GM12878 (cell line): ENCODE measurements around the gene CATSPER3. TPM values are rescaled to one million over a fixed set of nuclear protein-coding genes. Genes with fewer than 3 reads are reported as not detected.

Experiments
- ATAC-seq: fragments of 200-7000 bp; cut with Tn5 transposase; 3 replicates; pipeline ENCODE4 v1.9.1; 2020; ENCODE audit warnings: mild to moderate bottlenecking, moderate library complexity
- BruUV-seq: library from RNA; stranded (reverse); fragments of 400-500 nt; replicated peaks from 2 replicates; lab custom pipeline; 2021; lab: Mats Ljungman, UMichigan
- CTCF ChIA-PET: fragments of 300-600 bp; sonication (Branson Sonifier 250); formaldehyde crosslinking; extraction: SDS; loops from one replicate; lab custom pipeline; 2021; ENCODE audit warnings: inconsistent platforms; lab: Yijun Ruan, JAX
- POLR2A ChIA-PET: fragments of 350-600 bp; formaldehyde crosslinking; extraction: SDS; loops from one replicate; lab custom pipeline; 2021; ENCODE audit warnings: inconsistent platforms; lab: Charles Lee
- RAD21 ChIA-PET: fragments of 300-600 bp; sonication (Branson Sonifier 250); formaldehyde crosslinking; loops from one replicate; lab custom pipeline; 2023; ENCODE audit warnings: antibody characterized with exemption; ENCODE audit not compliant: unreplicated experiment; lab: Charles Lee
- SMC1A ChIA-PET: fragments of 300-600 bp; sonication (Branson Sonifier 250); formaldehyde crosslinking; loops from one replicate; lab custom pipeline; 2023; ENCODE audit not compliant: unreplicated experiment, uncharacterized antibody; lab: Charles Lee
- DNase-seq: peaks from one replicate; pipeline ENCODE4 v3.0.0-alpha.2; 2011; ENCODE audit warnings: low read depth, low spot score
- FAIRE-seq: peaks from 3 replicates; lab custom pipeline; 2011; peaks lifted over from hg19 to GRCh38; lab: Jason Lieb, UNC
- H2AFZ ChIP-seq: 2 replicates; pipeline ENCODE4 v1.6.0; 2011; ENCODE audit warnings: low read depth, low read length, control low read depth; ENCODE audit not compliant: control insufficient read depth
- H3K27ac ChIP-seq: 2 replicates; pipeline ENCODE4 v1.5.1; 2011; ENCODE audit warnings: control low read depth; ENCODE audit not compliant: control insufficient read depth, insufficient read depth
- H3K27me3 ChIP-seq, 2 experiments: replicated peaks in 1 of 2; 2 replicates each; pipeline versions ENCODE4 v1.6.0 to v1.6.1; 2011; ENCODE audit warnings: low read length in 1 of 2; ENCODE audit not compliant: control insufficient read depth in 2 of 2, insufficient read depth in 2 of 2
- H3K36me3 ChIP-seq, 2 experiments: 2 replicates each; pipeline ENCODE4 v1.5.1; 2011; ENCODE audit warnings: low read length in 1 of 2; ENCODE audit not compliant: control insufficient read depth in 2 of 2, insufficient read depth in 2 of 2
- H3K4me1 ChIP-seq: 2 replicates; pipeline ENCODE4 v1.6.1; 2011; ENCODE audit warnings: mild to moderate bottlenecking, low read length, moderate library complexity, mixed read lengths; ENCODE audit not compliant: control insufficient read depth, insufficient read depth
- H3K4me2 ChIP-seq: 2 replicates; pipeline ENCODE4 v1.6.0; 2011; ENCODE audit warnings: control low read depth; ENCODE audit not compliant: control insufficient read depth, insufficient read depth
- H3K4me3 ChIP-seq: fragments of 200-600 bp; sonication (generic); 2 replicates; pipeline ENCODE4 v1.5.1; 2016
- H3K79me2 ChIP-seq: 2 replicates; pipeline ENCODE4 v1.6.0; 2011; ENCODE audit warnings: low read length; ENCODE audit not compliant: control insufficient read depth, insufficient read depth
- H3K9ac ChIP-seq: 2 replicates; pipeline ENCODE4 v1.8.0; 2011; ENCODE audit warnings: low read length, control low read depth, mixed read lengths; ENCODE audit not compliant: control insufficient read depth, insufficient read depth
- H3K9me3 ChIP-seq: replicated peaks from 3 replicates; pipeline ENCODE4 v1.5.1; 2011; ENCODE audit warnings: mild to moderate bottlenecking, low read length; ENCODE audit not compliant: control insufficient read depth, insufficient read depth
- H4K20me1 ChIP-seq: 2 replicates; pipeline ENCODE4 v1.6.0; 2011; ENCODE audit not compliant: control insufficient read depth, insufficient read depth
- CBX3 ChIP-seq: fragments of 200-600 bp; sonication (generic); IDR thresholded peaks from 2 replicates; pipeline ENCODE4 v1.6.1; 2016; ENCODE audit warnings: low read depth, borderline replicate concordance
- CEBPB ChIP-seq, 2 experiments: fragments of 150-350 bp in 1 of 2; IDR thresholded peaks; 2 replicates each; pipeline ENCODE4 v1.6.1; 2012 to 2014; ENCODE audit warnings: low read depth in 2 of 2, low read length in 2 of 2, borderline replicate concordance in 1 of 2, inconsistent platforms in 1 of 2
- CREM ChIP-seq: IDR thresholded peaks from 2 replicates; pipeline ENCODE4 v1.6.1; 2014; ENCODE audit warnings: antibody characterized with exemption, low read depth
- FOS ChIP-seq: IDR thresholded peaks from 3 replicates; pipeline ENCODE4 v1.6.1; 2011; ENCODE audit warnings: borderline replicate concordance; ENCODE audit not compliant: insufficient read length; ENCODE audit errors: extremely low read depth
- IRF3 ChIP-seq: fragments of 450-650 bp; IDR thresholded peaks from 2 replicates; pipeline ENCODE4 v1.6.1; 2014; ENCODE audit warnings: mild to moderate bottlenecking
- MLLT1 ChIP-seq: fragments of 450-650 bp; IDR thresholded peaks from 2 replicates; pipeline ENCODE4 v1.6.1; 2016; ENCODE audit warnings: mild to moderate bottlenecking
- NFYB ChIP-seq: IDR thresholded peaks from 2 replicates; pipeline ENCODE4 v1.6.1; 2011; ENCODE audit warnings: low read depth, mild to moderate bottlenecking, low read length, improper control_type of control experiment, moderate library complexity; ENCODE audit not compliant: insufficient read depth
- POLR2AphosphoS2 ChIP-seq: IDR thresholded peaks from 2 replicates; pipeline ENCODE4 v1.6.1; 2011; ENCODE audit warnings: low read depth, mild to moderate bottlenecking, low read length, improper control_type of control experiment, moderate library complexity
- POLR2AphosphoS5 ChIP-seq: IDR thresholded peaks from 2 replicates; pipeline ENCODE4 v1.6.1; 2011; ENCODE audit warnings: mild to moderate bottlenecking, low read length, inconsistent platforms
- SMAD5 ChIP-seq: IDR thresholded peaks from 2 replicates; pipeline ENCODE4 v1.6.1; 2016; ENCODE audit warnings: antibody characterized with exemption, low read depth
- STAT1 ChIP-seq: fragments of 450-650 bp; conservative IDR thresholded peaks from 2 replicates; pipeline ENCODE4 v1.6.1; 2014; ENCODE audit warnings: antibody characterized with exemption, mild to moderate bottlenecking
- TCF3 ChIP-seq: IDR thresholded peaks from 2 replicates; pipeline ENCODE4 v1.6.1; 2012; ENCODE audit warnings: low read depth, mild to moderate bottlenecking, low read length, borderline replicate concordance; ENCODE audit not compliant: insufficient read depth
- WRNIP1 ChIP-seq: IDR thresholded peaks from 2 replicates; pipeline ENCODE4 v1.6.1; 2011; ENCODE audit warnings: low read depth, low read length, improper control_type of control experiment, borderline replicate concordance
- ZBTB11 ChIP-seq: fragments of 450-650 bp; formaldehyde crosslinking; IDR thresholded peaks from 2 replicates; pipeline ENCODE4 v1.5.0; 2022; ENCODE audit warnings: mild to moderate bottlenecking, missing genetic modification characterization
- WGBS: methylation state at CpG from one replicate; pipeline ENCODE4 v1.1.6; 2016; ENCODE audit warnings: low lambda C conversion rate; ENCODE audit not compliant: insufficient replicate concordance, insufficient coverage; ENCODE audit errors: missing lambda C conversion rate; 5-methylcytosine and 5-hydroxymethylcytosine counted together
- in situ Hi-C: fragments of 300-500 bp; cut with MboI; formaldehyde crosslinking; loops from 9 replicates; pipeline ENCODE4 v1.14.3; 2018; ENCODE audit warnings: mixed read lengths
- intact Hi-C: fragments of 100-400 bp; cut with micrococcal nuclease; formaldehyde crosslinking; loops from one replicate; pipeline ENCODE4 v1.14.2; 2022; ENCODE audit not compliant: unreplicated experiment
- polyA plus RNA-seq, 11 experiments: library from polyadenylated mRNA; depleted of rRNA in 4 of 11; unstranded in 6 of 11; stranded (reverse) in 5 of 11; fragments of >200 nt; fragmentation: Nextera tagmentation in 4 of 11; fragmentation: Illumina TruSeq in 1 of 11; extraction: Ambion mirVana in 4 of 11; extraction: Trizol in 1 of 11; gene quantifications; 1 replicate in 1 of 11; 2 replicates in 10 of 11; pipeline versions ENCODE4 v1.2.1 to v1.2.3, GENCODE V29; 2011 to 2016; ENCODE audit warnings: inconsistent platforms in 2 of 11, missing spikeins in 2 of 11, low read depth in 1 of 11
- total RNA-seq, 4 experiments: library from RNA; depleted of rRNA in 3 of 4; stranded (reverse); fragments of >200 nt in 3 of 4; fragmentation: Illumina TruSeq in 1 of 4; extraction: Trizol in 1 of 4; gene quantifications; 2 replicates each; pipeline versions ENCODE4 v1.2.1 to v1.2.3, GENCODE V29; 2013 to 2021

CATSPER3 gene
- total and polyA plus RNA-seq, 10 of the 15 experiments (the other 5 are each of a cell fraction or from before 2014, with no cell fraction given), result 0.06 to 0.38 (median 0.13) TPM; not detected in 4

DNA sequence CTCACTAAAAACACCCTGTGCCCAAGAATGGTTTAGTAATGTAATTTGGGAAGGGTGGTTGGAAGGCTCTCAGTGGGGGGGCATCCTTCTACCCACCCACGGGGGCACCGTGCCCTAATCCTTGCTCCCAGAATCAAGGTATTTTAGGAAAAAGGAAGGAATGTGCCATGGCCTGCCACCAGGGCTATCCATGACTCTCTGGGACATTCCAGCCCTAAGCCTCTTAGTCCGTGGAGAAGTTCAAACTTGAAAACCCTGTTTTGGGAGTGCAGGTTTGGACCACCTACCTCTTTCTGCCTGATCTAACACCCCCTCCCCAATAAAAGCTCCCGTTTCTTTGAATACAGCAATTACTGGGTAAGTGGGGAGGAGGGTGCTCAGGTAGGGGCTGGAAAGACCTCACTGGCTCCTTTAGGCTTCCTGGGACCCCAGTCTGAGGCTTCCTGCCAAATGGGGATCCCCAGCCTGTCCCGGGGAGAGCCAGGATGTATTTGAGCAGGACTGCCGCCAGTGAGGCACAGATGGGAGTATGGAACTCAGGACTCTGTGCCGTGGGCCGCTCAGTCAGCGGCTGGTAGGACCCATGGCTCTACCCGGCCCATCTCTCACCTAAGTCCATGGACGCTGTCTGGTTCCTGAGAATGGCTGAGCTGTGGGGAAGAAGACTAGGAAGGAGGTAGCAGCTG, 70.0 kb downstream of the CATSPER3 start:
- Histone ChIP-seq H3K27ac (no peak overlapping the region), H3K4me1 (no peaks in the 10 kb centered on the region), H3K36me3 (no peaks in the 10 kb centered on the region), H3K27me3 (peaks cover 35 to 46% of the 10 kb centered on the region in 2 experiments), H3K4me3 (no peak overlapping the region), H2AFZ (no peak overlapping the region), H3K4me2 (no peak overlapping the region), H4K20me1 (peaks cover 2% of the 10 kb centered on the region; the same call in 1 of the 2 replicates), H3K9ac (no peak overlapping the region), H3K79me2 (no peaks in the 10 kb centered on the region), H3K9me3 (no peaks in the 10 kb centered on the region)
- in situ Hi-C loops (no loop called here), intact Hi-C loops (no loop called here)
- ChIA-PET SMC1A (no interaction called here), RAD21 (no interaction called here), CTCF (no interaction called here), POLR2A (no interaction called here)
- TF ChIP-seq FOS (no peak), POLR2AphosphoS5 (no peak), SMAD5 (no peak), TCF3 (no peak), MLLT1 (no peak), CBX3 (no peak), POLR2AphosphoS2 (no peak), CREM (no peak), WRNIP1 (no peak), STAT1 (no peak), NFYB (no peak), IRF3 (no peak), ZBTB11 (CRISPR knock-in tag) (no peak), CEBPB (IDR thresholded peaks at IDR 0.05; ENCODE audit: borderline replicate concordance in 1 of 2, low read depth in 2 of 2, low read length in 2 of 2) (no peak)
- DNase-seq (no peak), ATAC-seq (no peak), FAIRE-seq (no peak)
- no TSS peak for BruUV-seq
- 10% methylated on average over 11 of the region's 11 CpGs for WGBS
